Measurements from ENCODE around the gene MATK.
A peak's percentile ranks its signal among the peaks of the same experiment; 100 is the strongest.
"Not testable (repeated sequence)": the region's sequence is repeated elsewhere in the genome, so short reads cannot be mapped to it uniquely, and the experiment has no call there.

The MATK gene

GRCh38 chr19:3785938-3786824, at the start of gene MATK:
MATK (minus strand) TSS chr19:3786381; CDS start chr19:3785135, 1,246 bp downstream.
- peak; percentile 60 for DNase-seq

- no peak for DNase-seq
Observed at GRCh38 chr19:3835055-3835435, 48.9 kb upstream of the MATK start.

GRCh38 chr19:3834349-3835054, 48.3 kb upstream of the MATK start:
- DNase-seq = no peak

GRCh38 chr19:3833578-3834348, 47.6 kb upstream of the MATK start:
- no peak for DNase-seq

GRCh38 chr19:3832001-3832400, 45.8 kb upstream of the MATK start:
- DNase-seq = no peak

- no peak for DNase-seq
Observed at GRCh38 chr19:3831601-3832000, 45.4 kb upstream of the MATK start.

GRCh38 chr19:3830621-3831589, 44.7 kb upstream of the MATK start:
- DNase-seq = no peak

GRCh38 chr19:3827306-3827705, 41.1 kb upstream of the MATK start:
- no peak for DNase-seq

GRCh38 chr19:3826163-3826562, 40.0 kb upstream of the MATK start:
- no peak for DNase-seq

GRCh38 chr19:3825286-3825956, 39.2 kb upstream of the MATK start:
- no peak for DNase-seq

GRCh38 chr19:3823350-3823713, 37.2 kb upstream of the MATK start:
- no peak for DNase-seq

GRCh38 chr19:3822683-3823349, 36.6 kb upstream of the MATK start:
- DNase-seq = no peak

- DNase-seq = peak; percentile 96
Observed at GRCh38 chr19:3821857-3822364, 35.7 kb upstream of the MATK start.

GRCh38 chr19:3821156-3821555, 35.0 kb upstream of the MATK start:
- DNase-seq = no peak

- no peak for DNase-seq
Observed at GRCh38 chr19:3819989-3820388, 33.8 kb upstream of the MATK start.

- no peak for DNase-seq
Observed at GRCh38 chr19:3818918-3819317, 32.7 kb upstream of the MATK start.

GRCh38 chr19:3818466-3818865, 32.3 kb upstream of the MATK start:
- peak; percentile 42 for DNase-seq

- no peak for DNase-seq
Observed at GRCh38 chr19:3817761-3818160, 31.6 kb upstream of the MATK start.

- DNase-seq = no peak
Observed at GRCh38 chr19:3816566-3817218, 30.5 kb upstream of the MATK start.

- not testable (repeated sequence) for DNase-seq
Observed at GRCh38 chr19:3816148-3816547, 30.0 kb upstream of the MATK start.
